Measurements from ENCODE around the gene FAM163B. TPM values are rescaled to one million over a fixed set of nuclear protein-coding genes. Genes with fewer than 3 reads are reported as not detected.

FAM163B gene
- total RNA-seq, 1 donor = not detected

DNA sequence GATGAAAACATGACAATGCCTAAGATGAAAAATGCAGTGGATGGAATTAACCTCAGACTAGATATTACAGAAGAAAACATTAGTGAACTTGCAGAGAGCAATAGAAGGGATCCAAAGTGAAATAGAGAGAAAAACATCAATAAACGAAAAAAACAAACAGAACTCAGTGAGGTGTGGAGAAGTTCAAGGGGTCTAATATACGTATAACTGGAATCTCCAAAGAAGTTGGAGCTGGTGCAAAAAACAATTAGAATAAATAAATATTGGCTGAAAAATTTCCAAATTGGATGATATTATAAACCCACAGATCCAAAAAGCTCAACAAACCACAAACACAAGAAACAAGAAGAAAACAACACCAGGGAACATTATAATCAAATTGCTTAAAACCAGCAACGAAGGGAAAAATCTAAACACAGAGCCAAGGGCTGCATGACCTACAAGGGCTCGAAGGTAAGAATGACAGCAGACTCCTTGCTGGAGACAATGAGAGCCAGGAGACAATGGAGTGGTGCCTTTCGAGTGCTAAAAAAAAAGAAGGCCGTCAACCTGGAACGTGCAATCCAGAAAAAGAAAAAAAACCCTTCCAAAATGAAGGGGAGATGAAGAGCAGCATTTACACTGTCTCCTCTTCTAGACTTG lies 11.8 kb downstream of the FAM163B start:
- Histone ChIP-seq H4K20me1 (ENCODE audit: insufficient read depth, low read length) (no peaks in the 10 kb centered on the region), H3K4me2 (ENCODE audit: insufficient read depth, low read length) (no peak overlapping the region), H3K79me2 (ENCODE audit: insufficient read depth, low read length) (no peaks in the 10 kb centered on the region), H3K9me3 (ENCODE audit: low read depth, low read length) (no peaks in the 10 kb centered on the region), H3K27me3 (ENCODE audit: insufficient read depth, low read length) (peaks cover 14% of the 10 kb centered on the region), H3K27ac (ENCODE audit: low read depth, low read length) (no peak overlapping the region), H3K4me3 (ENCODE audit: insufficient read depth, low read length) (no peak overlapping the region), H3K4me1 (ENCODE audit: insufficient read depth, low read length) (no peaks in the 10 kb centered on the region), H3K36me3 (ENCODE audit: insufficient read depth, low read length) (no peaks in the 10 kb centered on the region), H2AFZ (ENCODE audit: low read length) (no peak overlapping the region)
- no peak for DNase-seq (ENCODE audit: insufficient read length, low spot score, missing footprints)
- TF ChIP-seq, protein P1, sequence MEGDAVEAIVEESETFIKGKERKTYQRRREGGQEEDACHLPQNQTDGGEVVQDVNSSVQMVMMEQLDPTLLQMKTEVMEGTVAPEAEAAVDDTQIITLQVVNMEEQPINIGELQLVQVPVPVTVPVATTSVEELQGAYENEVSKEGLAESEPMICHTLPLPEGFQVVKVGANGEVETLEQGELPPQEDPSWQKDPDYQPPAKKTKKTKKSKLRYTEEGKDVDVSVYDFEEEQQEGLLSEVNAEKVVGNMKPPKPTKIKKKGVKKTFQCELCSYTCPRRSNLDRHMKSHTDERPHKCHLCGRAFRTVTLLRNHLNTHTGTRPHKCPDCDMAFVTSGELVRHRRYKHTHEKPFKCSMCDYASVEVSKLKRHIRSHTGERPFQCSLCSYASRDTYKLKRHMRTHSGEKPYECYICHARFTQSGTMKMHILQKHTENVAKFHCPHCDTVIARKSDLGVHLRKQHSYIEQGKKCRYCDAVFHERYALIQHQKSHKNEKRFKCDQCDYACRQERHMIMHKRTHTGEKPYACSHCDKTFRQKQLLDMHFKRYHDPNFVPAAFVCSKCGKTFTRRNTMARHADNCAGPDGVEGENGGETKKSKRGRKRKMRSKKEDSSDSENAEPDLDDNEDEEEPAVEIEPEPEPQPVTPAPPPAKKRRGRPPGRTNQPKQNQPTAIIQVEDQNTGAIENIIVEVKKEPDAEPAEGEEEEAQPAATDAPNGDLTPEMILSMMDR (IDR thresholded peaks at IDR 0.05; ENCODE audit: extremely low read depth, low read depth, low read length) = no peak

DNA sequence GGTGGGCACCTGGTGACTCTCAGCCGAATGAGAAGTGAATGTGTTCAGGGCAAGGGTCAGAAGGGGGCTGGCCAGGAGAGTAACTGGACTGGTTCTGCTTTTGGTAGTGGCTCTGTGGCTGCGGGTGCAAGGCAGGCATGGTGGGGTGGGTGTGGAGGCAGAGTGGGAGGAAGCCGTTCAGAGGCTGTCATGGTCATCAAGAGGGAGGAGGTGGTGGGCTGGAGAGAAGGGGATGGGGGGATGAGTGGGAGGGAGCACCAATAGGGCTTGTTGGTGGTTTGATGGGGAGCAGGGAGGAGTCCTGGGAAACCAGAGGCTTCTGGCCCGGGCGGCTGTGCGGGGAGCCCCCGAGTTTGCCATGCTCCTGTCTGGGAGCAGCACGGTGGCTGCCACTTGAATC lies 13.3 kb downstream of the FAM163B start:
- no peak overlapping the region for H3K4me2 ChIP-seq (ENCODE audit: insufficient read depth, low read length)
- H3K4me1 ChIP-seq (ENCODE audit: insufficient read depth, low read length) = no peaks in the 10 kb centered on the region
- no peaks in the 10 kb centered on the region for H3K79me2 ChIP-seq (ENCODE audit: insufficient read depth, low read length)
- H3K27me3 ChIP-seq (ENCODE audit: insufficient read depth, low read length) = peaks cover 5% of the 10 kb centered on the region
- TF ChIP-seq, protein P1 (IDR thresholded peaks at IDR 0.05; ENCODE audit: extremely low read depth, low read depth, low read length) = no peak
- no peak overlapping the region for H3K4me3 ChIP-seq (ENCODE audit: insufficient read depth, low read length)
- H3K36me3 ChIP-seq (ENCODE audit: insufficient read depth, low read length) = no peaks in the 10 kb centered on the region
- no peaks in the 10 kb centered on the region for H3K9me3 ChIP-seq (ENCODE audit: low read depth, low read length)
- DNase-seq (ENCODE audit: insufficient read length, low spot score, missing footprints) = no peak
- H3K27ac ChIP-seq (ENCODE audit: low read depth, low read length) = no peak overlapping the region
- H4K20me1 ChIP-seq (ENCODE audit: insufficient read depth, low read length) = no peaks in the 10 kb centered on the region
- no peak overlapping the region for H2AFZ ChIP-seq (ENCODE audit: low read length)

DNA sequence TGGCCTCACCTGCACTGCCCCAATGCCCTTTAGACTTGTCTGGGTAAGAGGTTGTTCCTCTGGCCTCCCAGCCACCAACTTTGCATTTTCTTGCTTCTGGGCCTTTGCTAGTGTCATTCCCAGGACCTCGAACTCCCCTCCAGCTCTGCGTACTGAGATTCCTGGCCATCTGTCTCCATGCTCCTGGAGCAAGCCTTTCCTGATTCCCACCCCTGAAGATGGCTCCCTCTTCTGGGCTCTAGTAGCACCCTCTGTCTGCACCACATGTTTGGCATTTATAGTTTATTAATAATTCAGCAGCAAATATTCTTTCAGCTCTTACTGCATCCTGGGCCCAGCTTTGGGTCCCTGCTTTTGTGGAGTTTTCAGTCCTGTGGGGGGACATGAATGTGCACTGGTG lies 14.9 kb downstream of the FAM163B start:
- H3K4me3 ChIP-seq (ENCODE audit: insufficient read depth, low read length) = no peak overlapping the region
- H3K4me1 ChIP-seq (ENCODE audit: insufficient read depth, low read length) = no peaks in the 10 kb centered on the region
- H3K79me2 ChIP-seq (ENCODE audit: insufficient read depth, low read length) = no peaks in the 10 kb centered on the region
- H3K36me3 ChIP-seq (ENCODE audit: insufficient read depth, low read length) = no peaks in the 10 kb centered on the region
- H3K27ac ChIP-seq (ENCODE audit: low read depth, low read length) = no peak overlapping the region
- no peak for DNase-seq (ENCODE audit: insufficient read length, low spot score, missing footprints)
- no peak overlapping the region for H3K4me2 ChIP-seq (ENCODE audit: insufficient read depth, low read length)
- H3K9me3 ChIP-seq (ENCODE audit: low read depth, low read length) = no peaks in the 10 kb centered on the region
- H3K27me3 ChIP-seq (ENCODE audit: insufficient read depth, low read length) = peaks cover 5% of the 10 kb centered on the region
- no peak overlapping the region for H2AFZ ChIP-seq (ENCODE audit: low read length)
- H4K20me1 ChIP-seq (ENCODE audit: insufficient read depth, low read length) = no peaks in the 10 kb centered on the region
- TF ChIP-seq, protein P1 (IDR thresholded peaks at IDR 0.05; ENCODE audit: extremely low read depth, low read depth, low read length) = no peak

DNA sequence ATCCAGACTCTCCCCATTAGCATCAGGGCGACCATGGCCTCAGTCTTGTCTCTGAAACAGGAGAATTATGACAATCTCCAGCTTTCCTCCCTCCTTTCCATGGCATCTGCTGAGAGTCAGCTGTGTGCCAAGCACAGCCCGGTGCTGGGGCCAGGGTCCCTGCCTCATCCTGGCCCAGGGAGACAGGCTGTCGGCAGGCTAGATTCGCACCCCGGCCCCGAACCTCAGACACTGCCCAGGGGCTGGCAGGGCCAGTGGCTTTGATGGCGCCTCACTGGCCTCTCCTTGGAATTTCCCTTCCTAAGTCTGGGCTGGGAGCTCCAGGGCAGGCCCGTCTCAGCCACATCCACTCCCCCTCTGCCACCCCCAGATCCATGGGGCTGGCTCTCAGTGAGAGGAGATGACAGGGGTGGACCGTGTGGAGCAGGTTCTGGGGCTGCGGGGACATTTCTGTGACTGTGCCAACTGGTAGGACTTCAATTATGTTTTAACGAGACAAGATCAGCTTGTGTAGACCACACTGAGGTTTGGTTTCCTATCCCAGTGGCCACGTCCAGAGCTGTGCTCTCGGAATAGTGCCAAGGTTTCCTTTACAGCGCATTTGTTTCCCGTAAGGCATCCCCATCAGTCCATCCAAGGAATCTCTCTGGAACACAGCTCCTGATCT lies 15.5 kb downstream of the FAM163B start:
- H3K36me3 ChIP-seq (ENCODE audit: insufficient read depth, low read length) = no peaks in the 10 kb centered on the region
- no peak overlapping the region for H3K4me2 ChIP-seq (ENCODE audit: insufficient read depth, low read length)
- H3K27ac ChIP-seq (ENCODE audit: low read depth, low read length) = no peak overlapping the region
- no peaks in the 10 kb centered on the region for H3K79me2 ChIP-seq (ENCODE audit: insufficient read depth, low read length)
- no peaks in the 10 kb centered on the region for H3K4me1 ChIP-seq (ENCODE audit: insufficient read depth, low read length)
- H3K27me3 ChIP-seq (ENCODE audit: insufficient read depth, low read length) = peaks cover 5% of the 10 kb centered on the region
- DNase-seq (ENCODE audit: insufficient read length, low spot score, missing footprints) = no peak
- no peak overlapping the region for H3K4me3 ChIP-seq (ENCODE audit: insufficient read depth, low read length)
- H4K20me1 ChIP-seq (ENCODE audit: insufficient read depth, low read length) = no peaks in the 10 kb centered on the region
- no peaks in the 10 kb centered on the region for H3K9me3 ChIP-seq (ENCODE audit: low read depth, low read length)
- TF ChIP-seq, protein P1 (IDR thresholded peaks at IDR 0.05; ENCODE audit: extremely low read depth, low read depth, low read length) = no peak
- H2AFZ ChIP-seq (ENCODE audit: low read length) = no peak overlapping the region
